Right atrium auricular region (tissue), 2 donors: ENCODE results near the gene IKBIP. TPM values are rescaled to one million over a fixed set of nuclear protein-coding genes. Genes with fewer than 3 reads are reported as not detected.
A peak's percentile ranks its signal among the peaks of the same experiment; 100 is the strongest.

Experiments used
- DNase-seq: peaks from one replicate; pipeline ENCODE4 v3.0.0-alpha.2; 2019; ENCODE audit warnings: low spot score
- H3K27ac ChIP-seq, 2 donors: fragments of 200-600 bp; sonication (generic); 1 replicate in 1 of 2; 2 replicates in 1 of 2; pipeline ENCODE4 v1.5.1; 2016 to 2019
- H3K27me3 ChIP-seq, 2 donors: fragments of 200-600 bp; sonication (generic); one replicate each; pipeline versions ENCODE4 v1.5.1 to v1.6.0; 2017 to 2019
- H3K36me3 ChIP-seq: fragments of 200-600 bp; sonication (generic); one replicate; pipeline ENCODE4 v1.5.1; 2016
- H3K4me1 ChIP-seq, 2 donors: fragments of 200-600 bp; sonication (generic); one replicate each; pipeline versions ENCODE4 v1.5.1 to v1.6.0; 2017 to 2019
- H3K4me3 ChIP-seq, 2 donors: fragments of 200-600 bp; sonication (generic); 1 replicate in 1 of 2; 2 replicates in 1 of 2; pipeline ENCODE4 v1.5.1; 2017 to 2019; ENCODE audit warnings: mild to moderate bottlenecking in 1 of 2, moderate library complexity in 1 of 2
- H3K9me3 ChIP-seq, 2 donors: fragments of 200-600 bp; sonication (generic); one replicate each; pipeline ENCODE4 v1.5.1; 2019
- CTCF ChIP-seq, 2 donors: fragments of 200-600 bp; sonication (generic); IDR thresholded peaks; one replicate each; pipeline ENCODE4 v1.5.1; 2019; ENCODE audit warnings: antibody characterized with exemption in 2 of 2
- total RNA-seq, 2 donors: library from RNA; depleted of rRNA; stranded (reverse); fragments of >200 nt; gene quantifications; one replicate each; pipeline ENCODE4 v1.1.0, GENCODE V29; 2016

IKBIP gene, protein sequence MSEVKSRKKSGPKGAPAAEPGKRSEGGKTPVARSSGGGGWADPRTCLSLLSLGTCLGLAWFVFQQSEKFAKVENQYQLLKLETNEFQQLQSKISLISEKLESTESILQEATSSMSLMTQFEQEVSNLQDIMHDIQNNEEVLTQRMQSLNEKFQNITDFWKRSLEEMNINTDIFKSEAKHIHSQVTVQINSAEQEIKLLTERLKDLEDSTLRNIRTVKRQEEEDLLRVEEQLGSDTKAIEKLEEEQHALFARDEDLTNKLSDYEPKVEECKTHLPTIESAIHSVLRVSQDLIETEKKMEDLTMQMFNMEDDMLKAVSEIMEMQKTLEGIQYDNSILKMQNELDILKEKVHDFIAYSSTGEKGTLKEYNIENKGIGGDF
- 1 to 10 TPM; 6.7 to 7.4 TPM for total RNA-seq

DNA sequence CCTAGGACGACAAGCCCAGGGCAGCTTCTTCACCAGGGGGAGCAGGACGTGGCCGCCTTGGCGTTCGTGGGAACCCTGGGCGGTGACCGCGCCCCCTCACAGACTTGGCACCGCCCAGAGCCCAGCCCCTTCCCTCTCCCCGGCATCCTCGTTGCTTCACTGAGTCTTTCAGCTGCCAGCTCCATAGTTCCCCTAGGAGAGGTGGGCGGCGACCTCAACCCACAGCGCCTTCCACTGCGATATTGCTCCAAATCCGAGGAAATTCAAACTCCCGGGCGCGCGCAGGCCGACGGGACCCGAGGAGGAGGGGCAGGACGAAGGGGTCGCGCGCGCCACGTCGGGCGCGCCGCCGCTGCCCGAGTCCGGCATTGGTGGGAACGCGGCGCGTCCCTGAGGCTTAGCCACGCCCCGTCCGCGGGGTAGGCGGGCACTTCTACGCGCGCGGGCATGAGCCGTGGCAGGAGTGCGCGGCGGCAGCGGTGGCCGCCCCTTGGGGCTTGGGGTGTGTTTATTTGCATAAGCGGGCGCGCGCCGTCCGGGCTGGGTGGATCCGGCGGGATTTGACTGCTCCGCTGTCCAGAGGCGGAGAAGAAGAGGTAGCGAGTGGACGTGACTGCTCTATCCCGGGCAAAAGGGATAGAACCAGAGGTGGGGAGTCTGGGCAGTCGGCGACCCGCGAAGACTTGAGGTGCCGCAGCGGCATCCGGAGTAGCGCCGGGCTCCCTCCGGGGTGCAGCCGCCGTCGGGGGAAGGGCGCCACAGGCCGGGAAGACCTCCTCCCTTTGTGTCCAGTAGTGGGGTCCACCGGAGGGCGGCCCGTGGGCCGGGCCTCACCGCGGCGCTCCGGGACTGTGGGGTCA lies at the start of gene IKBIP, which contains the start of gene APAF1:
TSS of gene IKBIP (minus strand) at position 77 of the 860 bp plus-strand sequence. CDS start 87 bp downstream, outside the sequence.
TSS of gene APAF1 (plus strand) at position 579 of the 860 bp plus-strand sequence. CDS start 3,070 bp downstream, outside the sequence.
- H3K4me3 ChIP-seq: peak within 1 kb of the TSS; percentile 93 to 99
- TF ChIP-seq CTCF (IDR thresholded peaks at IDR 0.05): no peak
- H3K9me3 ChIP-seq: no peaks in the 10 kb centered on the region
- peak within 1 kb of the TSS; percentile 88 to 91 for H3K27ac ChIP-seq
- H3K27me3 ChIP-seq: no peaks in the 10 kb centered on the region
- peaks cover 3% of the 10 kb centered on the region for H3K36me3 ChIP-seq
- peaks cover 0 to 15% of the 10 kb centered on the region in 2 donors for H3K4me1 ChIP-seq
- DNase-seq: peak; percentile 97

DNA sequence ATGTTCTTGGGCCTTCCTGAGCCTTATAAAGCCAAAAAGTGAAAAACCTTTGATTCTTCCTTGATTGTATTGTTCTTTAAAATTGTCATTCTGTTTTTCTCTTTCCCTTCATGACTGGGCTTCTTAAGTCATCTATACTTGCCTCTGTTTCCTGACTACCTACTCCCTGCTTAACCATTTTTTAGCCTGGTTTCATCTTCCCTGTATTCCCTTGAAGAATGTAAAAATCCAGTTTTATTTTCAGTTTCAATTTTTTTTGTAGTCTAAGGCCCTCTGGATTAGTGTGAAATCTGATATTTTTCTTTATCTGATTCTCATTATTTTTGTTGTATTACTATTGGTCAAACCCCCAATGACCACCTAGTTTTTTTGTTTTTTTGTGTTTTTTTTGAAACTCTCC lies 46.8 kb upstream of the IKBIP start:
- H3K27me3 ChIP-seq: no peaks in the 10 kb centered on the region
- no peak for TF ChIP-seq CTCF (IDR thresholded peaks at IDR 0.05)
- no peaks in the 10 kb centered on the region for H3K36me3 ChIP-seq
- no peak overlapping the region for H3K27ac ChIP-seq
- no peaks in the 10 kb centered on the region for H3K9me3 ChIP-seq
- no peak for DNase-seq
- no peaks in the 10 kb centered on the region for H3K4me1 ChIP-seq
- no peak overlapping the region for H3K4me3 ChIP-seq

- H3K27ac ChIP-seq: no peak overlapping the region
- H3K27me3 ChIP-seq: no peaks in the 10 kb centered on the region
- no peak for TF ChIP-seq CTCF (IDR thresholded peaks at IDR 0.05)
- H3K36me3 ChIP-seq: peaks cover 19% of the 10 kb centered on the region
- no peaks in the 10 kb centered on the region for H3K9me3 ChIP-seq
- DNase-seq: no peak
- no peak overlapping the region for H3K4me3 ChIP-seq
- H3K4me1 ChIP-seq: no peaks in the 10 kb centered on the region
Observed at GRCh38 chr12:98686603-98687002, 42.0 kb upstream of the IKBIP start.

DNA sequence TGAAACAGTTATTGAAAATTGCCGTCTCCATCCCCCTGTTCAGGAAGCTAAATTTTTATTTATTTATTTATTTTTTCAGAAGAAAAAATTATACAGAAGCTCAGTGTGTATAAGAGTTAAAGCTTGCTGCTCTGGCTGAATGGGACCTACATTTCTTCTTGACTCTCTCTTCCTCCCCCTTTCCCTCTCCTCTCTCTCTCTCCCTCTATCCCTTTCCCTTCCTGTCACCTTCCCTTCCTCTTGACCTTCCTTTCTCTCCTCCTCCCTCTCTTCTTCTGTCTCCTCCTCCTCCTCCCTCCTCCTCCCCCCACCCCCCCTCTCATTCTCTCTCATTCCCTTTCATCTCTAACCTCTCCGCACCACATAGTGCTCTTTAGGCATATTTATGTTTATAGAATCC lies 39.6 kb upstream of the IKBIP start:
- H3K27ac ChIP-seq: no peak overlapping the region
- H3K36me3 ChIP-seq: peaks cover 42% of the 10 kb centered on the region
- no peaks in the 10 kb centered on the region for H3K9me3 ChIP-seq
- no peaks in the 10 kb centered on the region for H3K27me3 ChIP-seq
- H3K4me1 ChIP-seq: no peaks in the 10 kb centered on the region
- no peak overlapping the region for H3K4me3 ChIP-seq
- DNase-seq: no peak
- TF ChIP-seq CTCF (IDR thresholded peaks at IDR 0.05): no peak

DNA sequence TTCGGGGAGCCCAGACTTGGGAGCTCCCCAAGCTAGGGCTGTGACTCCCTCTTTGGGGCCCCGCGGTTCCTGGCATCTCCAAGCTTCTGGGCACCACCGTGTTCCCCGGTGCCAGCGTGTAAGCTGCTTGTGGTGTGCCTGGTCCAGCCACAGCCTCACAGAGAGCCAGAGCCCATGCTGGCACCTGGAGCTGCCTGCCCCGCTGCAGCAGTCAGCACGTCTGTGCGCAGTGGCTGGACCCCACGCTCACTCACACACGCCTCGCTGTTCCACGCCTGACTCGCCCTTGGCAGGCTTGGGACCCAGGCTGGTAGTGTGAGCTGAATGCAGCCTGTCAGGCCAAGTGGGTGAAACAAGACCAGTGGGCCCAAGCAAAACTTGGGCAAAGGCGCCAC lies 35.0 kb upstream of the IKBIP start:
- Histone ChIP-seq H3K27me3 (no peaks in the 10 kb centered on the region), H3K27ac (no peak overlapping the region), H3K4me3 (no peak overlapping the region), H3K36me3 (peaks cover 64% of the 10 kb centered on the region), H3K9me3 (no peaks in the 10 kb centered on the region), H3K4me1 (no peaks in the 10 kb centered on the region)
- no peak for DNase-seq
- no peak for TF ChIP-seq CTCF (IDR thresholded peaks at IDR 0.05)
